Measurements from ENCODE around the gene POLR3A. TPM values are rescaled to one million over a fixed set of nuclear protein-coding genes. Genes with fewer than 3 reads are reported as not detected.
A peak's percentile ranks its signal among the peaks of the same experiment; 100 is the strongest.

Gene POLR3A
- total RNA-seq, 1 donor from 2014 or later, result 11.5 TPM

DNA sequence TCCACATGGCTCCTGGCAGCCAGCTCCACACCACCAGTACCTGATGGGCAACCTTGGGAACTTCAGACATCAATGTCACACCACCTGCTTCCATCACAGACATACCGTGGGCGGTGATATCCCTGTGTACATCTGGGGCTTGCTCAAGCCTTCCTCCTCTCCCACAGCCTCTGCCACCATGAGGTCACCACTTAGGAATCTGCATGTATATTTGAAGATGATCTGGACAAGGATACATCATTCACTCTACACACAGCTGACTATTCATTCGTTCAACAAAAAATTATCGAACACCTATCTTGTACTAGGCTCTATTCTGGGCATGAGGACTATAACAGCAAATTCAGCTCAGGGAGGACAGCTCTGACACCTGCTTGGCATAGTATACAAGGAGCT lies 109.6 kb downstream of the POLR3A start:
- DNase-seq (ENCODE audit: low read depth in 2 of 2), result peak in 1 of 2 donors; percentile 36

Other genes with a start within 250 kb of the POLR3A start
- gene DLG5, start 102.8 kb downstream of the POLR3A start, total RNA-seq, result 6.1 and 6.9 TPM in 2 replicates
- 1,816 and 2,100 TPM in 2 replicates for gene RPS24, start 4.3 kb upstream of the POLR3A start, total RNA-seq

All from lung microvascular endothelial cell (primary cell).